H1 (cell line): ENCODE results near the gene SURF4. TPM values are rescaled to one million over a fixed set of nuclear protein-coding genes. Genes with fewer than 3 reads are reported as not detected.

Source experiments
- CTCF ChIA-PET: fragments of 300-600 bp; sonication (Branson Sonifier 250); formaldehyde crosslinking; loops from one replicate; lab custom pipeline; 2021; ENCODE audit not compliant: partially characterized antibody; lab: Charles Lee
- POLR2A ChIA-PET: fragments of 300-600 bp; sonication (Branson Sonifier 250); formaldehyde crosslinking; loops from one replicate; lab custom pipeline; 2021; ENCODE audit warnings: inconsistent platforms; ENCODE audit not compliant: partially characterized antibody; lab: Charles Lee
- DNase-seq, 2 experiments: peaks; one replicate each; pipeline versions ENCODE4 v3.0.0 to v3.0.0-alpha.2; 2010 to 2022; ENCODE audit warnings: low spot score in 2 of 2, low read depth in 1 of 2, mixed read lengths in 1 of 2
- FAIRE-seq: peaks from 2 replicates; lab custom pipeline; 2011; peaks lifted over from hg19 to GRCh38; lab: Jason Lieb, UNC
- H2AFZ ChIP-seq: 2 replicates; pipeline ENCODE4 v1.8.1; 2012; ENCODE audit warnings: low read length, inconsistent platforms
- H2AK5ac ChIP-seq: 2 replicates; pipeline ENCODE4 v1.6.1; 2013; ENCODE audit warnings: low read depth, low read length
- H2BK120ac ChIP-seq: replicated peaks from 2 replicates; pipeline ENCODE3; 2013; ENCODE audit warnings: low read depth, low read length, inconsistent platforms
- H2BK12ac ChIP-seq: 2 replicates; pipeline ENCODE4 v1.6.1; 2013; ENCODE audit warnings: low read depth, low read length
- H2BK15ac ChIP-seq: 2 replicates; pipeline ENCODE4 v1.6.1; 2013; ENCODE audit warnings: low read length
- H2BK20ac ChIP-seq: 2 replicates; pipeline ENCODE4 v1.6.1; 2013; ENCODE audit warnings: low read length
- H2BK5ac ChIP-seq: 2 replicates; pipeline ENCODE4 v1.6.1; 2013; ENCODE audit warnings: low read depth, low read length
- H3K14ac ChIP-seq: 2 replicates; pipeline ENCODE4 v1.6.1; 2013; ENCODE audit warnings: inconsistent platforms; ENCODE audit not compliant: insufficient read length
- H3K18ac ChIP-seq: 2 replicates; pipeline ENCODE4 v1.6.1; 2013; ENCODE audit warnings: low read length; ENCODE audit errors: extremely low read depth
- H3K23ac ChIP-seq: 2 replicates; pipeline ENCODE4 v1.6.1; 2013; ENCODE audit warnings: inconsistent platforms; ENCODE audit not compliant: insufficient read length
- H3K23me2 ChIP-seq: 2 replicates; pipeline ENCODE4 v1.6.1; 2013; ENCODE audit warnings: low read depth, low read length
- H3K27ac ChIP-seq: 2 replicates; pipeline ENCODE4 v1.6.1; 2011; ENCODE audit warnings: low read depth, low read length, inconsistent platforms
- H3K27me3 ChIP-seq, 4 experiments: replicated peaks in 1 of 4; 1 replicate in 1 of 4; 2 replicates in 3 of 4; pipeline versions ENCODE4 v1.6.1 to v1.8.1; 2011 to 2013; ENCODE audit warnings: low read length in 3 of 4, mild to moderate bottlenecking in 3 of 4, inconsistent platforms in 2 of 4, mixed read lengths in 2 of 4, moderate library complexity in 1 of 4; ENCODE audit not compliant: control insufficient read depth in 3 of 4, insufficient read depth in 3 of 4; ENCODE audit errors: extremely low read depth in 1 of 4
- H3K36me3 ChIP-seq, 4 experiments: 2 replicates each; pipeline versions ENCODE4 v1.6.1 to v1.8.1; 2011 to 2013; ENCODE audit warnings: mild to moderate bottlenecking in 4 of 4, low read length in 3 of 4, moderate library complexity in 2 of 4, control low read depth in 1 of 4, inconsistent platforms in 1 of 4; ENCODE audit not compliant: insufficient read depth in 4 of 4, control insufficient read depth in 2 of 4
- H3K4ac ChIP-seq: replicated peaks from 2 replicates; pipeline ENCODE3; 2013; ENCODE audit warnings: low read length, low read depth, mixed read lengths, inconsistent platforms; ENCODE audit not compliant: insufficient read length
- H3K4me1 ChIP-seq, 4 experiments: replicated peaks in 1 of 4; 1 replicate in 1 of 4; 2 replicates in 3 of 4; pipeline versions ENCODE4 v1.6.1 to v1.8.1; 2011 to 2013; ENCODE audit warnings: low read length in 3 of 4, inconsistent platforms in 2 of 4, mixed read lengths in 1 of 4; ENCODE audit not compliant: insufficient read depth in 4 of 4, control insufficient read depth in 3 of 4
- H3K4me2 ChIP-seq, 2 experiments: 2 replicates each; pipeline versions ENCODE4 v1.6.1 to v1.8.1; 2011 to 2013; ENCODE audit warnings: low read depth in 2 of 2, low read length in 2 of 2, control low read depth in 1 of 2, inconsistent platforms in 1 of 2, mild to moderate bottlenecking in 1 of 2; ENCODE audit not compliant: insufficient read depth in 1 of 2
- H3K4me3 ChIP-seq, 4 experiments: fragments of 200-600, 300-600 bp in 1 of 4; sonication (generic), shearing (Covaris generic), sonication (Bioruptor Twin) in 1 of 4; 2 replicates each; pipeline versions ENCODE4 v1.5.1 to v1.8.1; 2011 to 2016; ENCODE audit warnings: low read length in 4 of 4, low read depth in 3 of 4, control low read depth in 2 of 4, inconsistent platforms in 2 of 4, mild to moderate bottlenecking in 2 of 4, mixed read lengths in 1 of 4, moderate library complexity in 1 of 4; ENCODE audit not compliant: insufficient read depth in 2 of 4; ENCODE audit errors: extremely low read depth in 1 of 4
- H3K56ac ChIP-seq: replicated peaks from 2 replicates; pipeline ENCODE3; 2013; ENCODE audit warnings: low read depth, mild to moderate bottlenecking, mixed read lengths, low read length, inconsistent platforms; ENCODE audit not compliant: insufficient read length
- H3K79me1 ChIP-seq: 2 replicates; pipeline ENCODE4 v1.6.1; 2013; ENCODE audit warnings: low read depth, low read length, control low read depth
- H3K79me2 ChIP-seq, 2 experiments: 2 replicates each; pipeline versions ENCODE4 v1.6.1 to v1.8.1; 2012 to 2013; ENCODE audit warnings: low read length in 2 of 2, mild to moderate bottlenecking in 2 of 2, inconsistent platforms in 1 of 2; ENCODE audit not compliant: insufficient read depth in 2 of 2, control insufficient read depth in 1 of 2
- H3K9ac ChIP-seq, 4 experiments: replicated peaks in 1 of 4; 1 replicate in 1 of 4; 2 replicates in 3 of 4; pipeline versions ENCODE4 v1.6.1 to v1.8.1; 2011 to 2013; ENCODE audit warnings: low read depth in 3 of 4, low read length in 3 of 4, control low read depth in 2 of 4, mild to moderate bottlenecking in 2 of 4, moderate library complexity in 2 of 4, inconsistent platforms in 1 of 4; ENCODE audit errors: extremely low read depth in 1 of 4
- H3K9me3 ChIP-seq, 2 experiments: 2 replicates each; pipeline versions ENCODE4 v1.6.1 to v1.8.1; 2012 to 2013; ENCODE audit warnings: mild to moderate bottlenecking in 2 of 2, moderate library complexity in 2 of 2, control low read depth in 1 of 2, inconsistent platforms in 1 of 2, low read depth in 1 of 2, low read length in 1 of 2, mixed read lengths in 1 of 2; ENCODE audit not compliant: insufficient read depth in 2 of 2
- H4K20me1 ChIP-seq, 2 experiments: replicated peaks in 1 of 2; 2 replicates each; pipeline versions ENCODE3 to v1.8.1; 2011 to 2013; ENCODE audit warnings: inconsistent platforms in 2 of 2, low read length in 2 of 2, mild to moderate bottlenecking in 1 of 2; ENCODE audit not compliant: insufficient read depth in 2 of 2, control insufficient read depth in 1 of 2
- H4K5ac ChIP-seq: 2 replicates; pipeline ENCODE4 v1.6.1; 2013; ENCODE audit warnings: low read length, low read depth, mixed read lengths, inconsistent platforms; ENCODE audit not compliant: insufficient read length
- H4K8ac ChIP-seq: 2 replicates; pipeline ENCODE4 v1.8.0; 2013; ENCODE audit warnings: mild to moderate bottlenecking, moderate library complexity, low read length, inconsistent platforms; ENCODE audit not compliant: insufficient read depth; ENCODE audit errors: extremely low read depth
- H4K91ac ChIP-seq: replicated peaks from 2 replicates; pipeline ENCODE3; 2013; ENCODE audit warnings: low read length, mixed read lengths, inconsistent platforms; ENCODE audit not compliant: insufficient read length
- WGBS, 2 experiments: shearing (Covaris generic) in 1 of 2; methylation state at CpG; one replicate each; pipeline versions ENCODE4 v1.1.6 to v1.1.7; 2013 to 2015; ENCODE audit warnings: low lambda C conversion rate in 2 of 2, mixed read lengths in 2 of 2, inconsistent platforms in 1 of 2, low coverage in 1 of 2, missing lambda C conversion rate in 1 of 2; ENCODE audit not compliant: insufficient replicate concordance in 2 of 2, insufficient coverage in 1 of 2, insufficient read length in 1 of 2; ENCODE audit errors: extremely low coverage in 1 of 2, missing lambda C conversion rate in 1 of 2; 5-methylcytosine and 5-hydroxymethylcytosine counted together
- polyA plus RNA-seq, 7 experiments: library from polyadenylated mRNA; depleted of rRNA in 3 of 7; stranded (reverse) in 5 of 7; unstranded in 2 of 7; fragments of >200 nt in 5 of 7; fragments of 200-250 nt in 2 of 7; gene quantifications; 1 replicate in 5 of 7; 2 replicates in 1 of 7; 4 replicates in 1 of 7; pipeline versions ENCODE4 v1.2.1 to v1.2.3, GENCODE V29; 2011 to 2013; ENCODE audit warnings: missing spikeins in 2 of 7, mixed read lengths in 2 of 7
- total RNA-seq: library from RNA; stranded (reverse); fragmentation: NEBNext Ultra II Directional; extraction: Animal tissue kit (Norgen Biotek cat#: 25700); gene quantifications from 2 replicates; pipeline ENCODE4 v1.2.1, GENCODE V29; 2021

The SURF4 gene
- total and polyA plus RNA-seq, 2 of the 8 experiments (the other 6 are each of a cell fraction or from before 2014, with no cell fraction given), result 176 to 182 TPM

GRCh38 chr9:133415170-133415569 lies 39.3 kb upstream of the SURF4 start:
- H3K9me3 ChIP-seq, result no peaks in the 10 kb centered on the region
- no peaks in the 10 kb centered on the region; a peak in 1 of 7 replicates for H3K27me3 ChIP-seq
- peaks cover 9 to 51% (median 28%) of the 10 kb centered on the region in 4 experiments for H3K36me3 ChIP-seq
- no peak overlapping the region for H4K8ac ChIP-seq
- no peak overlapping the region for H3K27ac ChIP-seq
- H3K23me2 ChIP-seq, result peaks cover 4% of the 10 kb centered on the region
- H3K4me1 ChIP-seq, result peaks cover 0 to 12% (median 4%) of the 10 kb centered on the region in 4 experiments; a peak in 3 of 7 replicates
- H2AFZ ChIP-seq, result no peak overlapping the region
- no peak overlapping the region for H2BK15ac ChIP-seq
- H4K5ac ChIP-seq, result no peak overlapping the region
- no peak overlapping the region for H3K56ac ChIP-seq
- no peak for FAIRE-seq
- H3K4ac ChIP-seq, result no peak overlapping the region
- H4K91ac ChIP-seq, result no peak overlapping the region
- H3K18ac ChIP-seq, result no peak overlapping the region
- peaks cover 0 to 38% of the 10 kb centered on the region in 2 experiments; a peak in 2 of 4 replicates for H3K79me2 ChIP-seq
- H3K79me1 ChIP-seq, result peaks cover 24% of the 10 kb centered on the region
- H3K9ac ChIP-seq, result no peak overlapping the region
- H2BK12ac ChIP-seq, result no peak overlapping the region
- no peak overlapping the region for H3K4me3 ChIP-seq
- ChIA-PET CTCF (interaction anchor here (1.0 to 2.3 kb wide), 9 partner anchors 9 to 171 kb away, joined by 3 to 10 read pairs (median 3); no protein-coding TSS in a partner anchor), POLR2A (interaction anchor here (5.0 to 5.2 kb wide), 2 partner anchors 12 to 66 kb away, joined by 29 to 31 read pairs; partner anchors contain the start of genes MED22 and RPL7A)
- DNase-seq, result no peak
- H3K4me2 ChIP-seq, result no peak overlapping the region
- H3K14ac ChIP-seq, result no peak overlapping the region
- H2BK5ac ChIP-seq, result no peak overlapping the region
- H2AK5ac ChIP-seq, result no peak overlapping the region
- 64% methylated on average over 1 of the region's 1 CpG; no CpG with 5 or more reads in 1 of the 2 experiments for WGBS, 2 experiments
- no peak overlapping the region for H2BK20ac ChIP-seq
- no peak overlapping the region for H3K23ac ChIP-seq
- H4K20me1 ChIP-seq, result peaks cover 2 to 20% of the 10 kb centered on the region in 2 experiments
- H2BK120ac ChIP-seq, result no peak overlapping the region
